K562 (cell line): ENCODE results near the gene GDPD2. TPM values are rescaled to one million over a fixed set of nuclear protein-coding genes. Genes with fewer than 3 reads are reported as not detected.

Source experiments
- ATF7 ChIP-seq: fragments of 450-650 bp; IDR thresholded peaks from 2 replicates; pipeline ENCODE4 v1.7.1; 2014; ENCODE audit warnings: mild to moderate bottlenecking, moderate library complexity
- BCOR ChIP-seq: fragments of 450-650 bp; IDR thresholded peaks from 2 replicates; pipeline ENCODE4 v1.6.1; 2016
- BHLHE40 ChIP-seq: IDR thresholded peaks from 2 replicates; pipeline ENCODE4 v1.6.1; 2011; ENCODE audit warnings: low read length, improper control_type of control experiment
- CSDE1 ChIP-seq, 2 experiments: fragments of 450-650 bp; IDR thresholded peaks; 2 replicates each; pipeline ENCODE4 v1.6.1; 2016; ENCODE audit warnings: mild to moderate bottlenecking in 1 of 2
- EGR1 ChIP-seq: fragments of 450-650 bp; conservative IDR thresholded peaks from 2 replicates; pipeline ENCODE4 v1.6.1; 2017; ENCODE audit warnings: mild to moderate bottlenecking
- ELK3 ChIP-seq: fragments of 450-650 bp; formaldehyde crosslinking; IDR thresholded peaks from 2 replicates; pipeline ENCODE4 v1.4.0; 2020; ENCODE audit warnings: mild to moderate bottlenecking
- FOXK2 ChIP-seq, 2 experiments: fragments of 450-650 bp; IDR thresholded peaks in 1 of 2; conservative IDR thresholded peaks in 1 of 2; 2 replicates each; pipeline ENCODE4 v1.6.1; 2016; ENCODE audit warnings: low read depth in 2 of 2, mild to moderate bottlenecking in 1 of 2
- GTF2F1 ChIP-seq: IDR thresholded peaks from 2 replicates; pipeline ENCODE4 v1.6.1; 2011; ENCODE audit warnings: low read depth, low read length, improper control_type of control experiment
- HMGXB4 ChIP-seq: sonication (generic); formaldehyde crosslinking; IDR thresholded peaks from 2 replicates; pipeline ENCODE4 v1.8.1; 2023; ENCODE audit warnings: mild to moderate bottlenecking, missing genetic modification reagents
- HNRNPL ChIP-seq: fragments of 200-400 bp; formaldehyde crosslinking; IDR thresholded peaks from 2 replicates; pipeline ENCODE4 v1.6.1; 2017; ENCODE audit warnings: low read depth, mild to moderate bottlenecking, low read length
- IFI16 ChIP-seq: fragments of 250-450 bp; sonication (Bioruptor Pico); IDR thresholded peaks from 2 replicates; pipeline ENCODE4 v2.1.2; 2022; ENCODE audit warnings: mild to moderate bottlenecking, inconsistent platforms
- MBD1 ChIP-seq: fragments of 250-450 bp; sonication (Bioruptor Pico); IDR thresholded peaks from 2 replicates; pipeline ENCODE4 v1.8.0; 2022; ENCODE audit warnings: inconsistent platforms
- MXI1 ChIP-seq: IDR thresholded peaks from 2 replicates; pipeline ENCODE4 v1.6.1; 2011; ENCODE audit warnings: low read depth, mild to moderate bottlenecking, improper control_type of control experiment, low read length
- PML ChIP-seq: IDR thresholded peaks from 2 replicates; pipeline ENCODE4 v1.6.1; 2012; ENCODE audit warnings: low read length, inconsistent platforms
- RBM39 ChIP-seq: fragments of 200-400 bp; formaldehyde crosslinking; optimal IDR thresholded peaks from 2 replicates; pipeline ENCODE3; 2018; ENCODE audit warnings: low read depth, low read length
- RFX7 ChIP-seq: fragments of 250-450 bp; sonication (Bioruptor Pico); IDR thresholded peaks from 2 replicates; pipeline ENCODE4 v1.5.1; 2021; ENCODE audit warnings: mild to moderate bottlenecking
- TAF1 ChIP-seq: IDR thresholded peaks from 2 replicates; pipeline ENCODE4 v1.6.1; 2011; ENCODE audit warnings: mild to moderate bottlenecking, low read length, moderate library complexity; ENCODE audit not compliant: insufficient read depth, control insufficient read depth, severe bottlenecking; ENCODE audit errors: extremely low read depth
- polyA plus RNA-seq, 8 experiments: library from polyadenylated mRNA; depleted of rRNA in 4 of 8; stranded (reverse) in 5 of 8; unstranded in 3 of 8; fragments of >200 nt; fragmentation: Nextera tagmentation in 2 of 8; fragmentation: Illumina TruSeq in 1 of 8; extraction: Ambion mirVana in 2 of 8; extraction: Trizol in 1 of 8; gene quantifications; 2 replicates each; pipeline versions ENCODE4 v1.2.1 to v1.2.3, GENCODE V29; 2011 to 2014; ENCODE audit warnings: inconsistent platforms in 1 of 8, missing spikeins in 1 of 8
- total RNA-seq, 7 experiments: library from RNA; depleted of rRNA in 6 of 7; stranded (reverse); fragments of >200 nt in 6 of 7; fragmentation: Illumina TruSeq in 2 of 7; extraction: Trizol in 2 of 7; gene quantifications; 2 replicates each; pipeline versions ENCODE4 v1.2.1 to v1.2.3, GENCODE V29; 2011 to 2021; ENCODE audit warnings: low replicate concordance in 1 of 7
- TF ChIP-seq, protein P1 (sequence below): fragments of 450-650 bp; IDR thresholded peaks from 2 replicates; pipeline ENCODE4 v1.6.1; 2017; ENCODE audit warnings: antibody characterized with exemption, mild to moderate bottlenecking

The GDPD2 gene
- total and polyA plus RNA-seq, 9 of the 15 experiments (the other 6 are each of a cell fraction or from before 2014, with no cell fraction given), result not detected

DNA sequence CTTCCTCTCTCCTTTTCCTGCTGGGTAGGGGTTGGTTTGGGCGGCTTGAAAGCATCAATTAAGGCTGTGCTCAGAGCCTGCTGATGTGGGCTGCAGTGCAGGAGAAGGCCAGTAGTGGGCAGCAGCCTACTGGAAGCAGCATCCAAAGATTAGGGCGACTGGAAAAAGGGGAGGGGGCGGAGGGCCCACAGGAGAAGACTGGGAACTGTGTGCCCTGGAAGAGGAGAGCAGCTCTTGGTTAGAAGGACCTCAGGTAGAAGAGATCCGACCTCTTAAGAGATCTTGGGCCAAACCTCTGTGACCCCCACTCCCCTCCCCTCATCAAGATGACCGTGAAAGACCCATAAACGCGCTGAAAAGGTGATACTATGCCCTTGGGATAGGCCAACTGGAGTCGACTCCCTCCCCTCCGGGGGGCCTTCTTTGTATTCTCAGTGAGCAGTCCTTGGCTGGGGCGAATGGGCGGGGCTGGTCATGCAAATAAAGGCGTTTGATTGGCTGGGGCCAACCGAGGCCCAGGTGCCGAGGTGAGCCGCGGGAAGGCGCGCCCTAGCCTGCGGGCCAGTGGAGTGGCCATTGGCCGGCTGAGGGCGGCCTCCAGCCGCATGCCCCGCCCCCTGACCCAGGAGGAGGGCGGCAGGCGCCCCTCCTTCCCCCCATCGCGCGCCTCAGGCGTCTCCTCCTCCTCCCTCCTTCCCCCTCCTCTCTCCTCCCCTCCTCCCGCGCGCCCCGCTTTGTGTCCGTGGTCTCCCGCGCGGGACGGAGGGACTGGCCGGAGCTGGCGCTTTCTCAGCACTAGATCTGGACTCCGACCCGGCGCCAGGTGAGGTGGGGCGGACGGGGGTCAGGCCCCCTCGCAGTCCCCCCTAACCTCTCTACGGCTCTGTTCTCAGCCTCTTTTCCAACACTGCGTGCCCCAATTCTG lies 31.6 kb downstream of the GDPD2 start (continued):
- no peak for TF ChIP-seq GTF2F1
- TF ChIP-seq ATF7, result 0 out of 2 replicates have a peak, but pooled peaks have one; percentile 25
- TF ChIP-seq CSDE1 (IDR thresholded peaks at IDR 0.05), result no peak
- TF ChIP-seq RBM39, result no peak
- TF ChIP-seq TAF1, result no peak
- TF ChIP-seq MBD1 (CRISPR knock-in tag), result no peak
- no peak for TF ChIP-seq PML
- no peak for TF ChIP-seq MXI1
- no peak for TF ChIP-seq RFX7 (CRISPR knock-in tag)
- TF ChIP-seq IFI16, result no peak
- no peak for TF ChIP-seq BCOR
- TF ChIP-seq, protein P1, sequence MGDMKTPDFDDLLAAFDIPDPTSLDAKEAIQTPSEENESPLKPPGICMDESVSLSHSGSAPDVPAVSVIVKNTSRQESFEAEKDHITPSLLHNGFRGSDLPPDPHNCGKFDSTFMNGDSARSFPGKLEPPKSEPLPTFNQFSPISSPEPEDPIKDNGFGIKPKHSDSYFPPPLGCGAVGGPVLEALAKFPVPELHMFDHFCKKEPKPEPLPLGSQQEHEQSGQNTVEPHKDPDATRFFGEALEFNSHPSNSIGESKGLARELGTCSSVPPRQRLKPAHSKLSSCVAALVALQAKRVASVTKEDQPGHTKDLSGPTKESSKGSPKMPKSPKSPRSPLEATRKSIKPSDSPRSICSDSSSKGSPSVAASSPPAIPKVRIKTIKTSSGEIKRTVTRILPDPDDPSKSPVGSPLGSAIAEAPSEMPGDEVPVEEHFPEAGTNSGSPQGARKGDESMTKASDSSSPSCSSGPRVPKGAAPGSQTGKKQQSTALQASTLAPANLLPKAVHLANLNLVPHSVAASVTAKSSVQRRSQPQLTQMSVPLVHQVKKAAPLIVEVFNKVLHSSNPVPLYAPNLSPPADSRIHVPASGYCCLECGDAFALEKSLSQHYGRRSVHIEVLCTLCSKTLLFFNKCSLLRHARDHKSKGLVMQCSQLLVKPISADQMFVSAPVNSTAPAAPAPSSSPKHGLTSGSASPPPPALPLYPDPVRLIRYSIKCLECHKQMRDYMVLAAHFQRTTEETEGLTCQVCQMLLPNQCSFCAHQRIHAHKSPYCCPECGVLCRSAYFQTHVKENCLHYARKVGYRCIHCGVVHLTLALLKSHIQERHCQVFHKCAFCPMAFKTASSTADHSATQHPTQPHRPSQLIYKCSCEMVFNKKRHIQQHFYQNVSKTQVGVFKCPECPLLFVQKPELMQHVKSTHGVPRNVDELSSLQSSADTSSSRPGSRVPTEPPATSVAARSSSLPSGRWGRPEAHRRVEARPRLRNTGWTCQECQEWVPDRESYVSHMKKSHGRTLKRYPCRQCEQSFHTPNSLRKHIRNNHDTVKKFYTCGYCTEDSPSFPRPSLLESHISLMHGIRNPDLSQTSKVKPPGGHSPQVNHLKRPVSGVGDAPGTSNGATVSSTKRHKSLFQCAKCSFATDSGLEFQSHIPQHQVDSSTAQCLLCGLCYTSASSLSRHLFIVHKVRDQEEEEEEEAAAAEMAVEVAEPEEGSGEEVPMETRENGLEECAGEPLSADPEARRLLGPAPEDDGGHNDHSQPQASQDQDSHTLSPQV, result no peak
- TF ChIP-seq HNRNPL, result no peak
- TF ChIP-seq BHLHE40, result no peak
- TF ChIP-seq ELK3, result no peak
- 0 out of 2 replicates have a peak, but pooled peaks have one; percentile 4 for TF ChIP-seq EGR1
- TF ChIP-seq HMGXB4 (CRISPR knock-in tag), result no peak
- no peak for TF ChIP-seq FOXK2 (conservative IDR thresholded peaks at IDR 0.05 in 1 of 2, IDR thresholded peaks at IDR 0.05 in 1 of 2; ENCODE audit: low read depth in 2 of 2)
